Measurements from ENCODE around the gene CRACR2B.
A peak's percentile ranks its signal among the peaks of the same experiment; 100 is the strongest.

The CRACR2B gene

GRCh38 chr11:819129-819931 lies 8.4 kb upstream of the CRACR2B start:
- peaks cover 6% of the 10 kb centered on the region for H3K36me3 Mint-ChIP-seq (ENCODE audit: low read depth)
- H3K4me1 Mint-ChIP-seq: peaks cover 9% of the 10 kb centered on the region
- TF ChIP-seq, protein P1, sequence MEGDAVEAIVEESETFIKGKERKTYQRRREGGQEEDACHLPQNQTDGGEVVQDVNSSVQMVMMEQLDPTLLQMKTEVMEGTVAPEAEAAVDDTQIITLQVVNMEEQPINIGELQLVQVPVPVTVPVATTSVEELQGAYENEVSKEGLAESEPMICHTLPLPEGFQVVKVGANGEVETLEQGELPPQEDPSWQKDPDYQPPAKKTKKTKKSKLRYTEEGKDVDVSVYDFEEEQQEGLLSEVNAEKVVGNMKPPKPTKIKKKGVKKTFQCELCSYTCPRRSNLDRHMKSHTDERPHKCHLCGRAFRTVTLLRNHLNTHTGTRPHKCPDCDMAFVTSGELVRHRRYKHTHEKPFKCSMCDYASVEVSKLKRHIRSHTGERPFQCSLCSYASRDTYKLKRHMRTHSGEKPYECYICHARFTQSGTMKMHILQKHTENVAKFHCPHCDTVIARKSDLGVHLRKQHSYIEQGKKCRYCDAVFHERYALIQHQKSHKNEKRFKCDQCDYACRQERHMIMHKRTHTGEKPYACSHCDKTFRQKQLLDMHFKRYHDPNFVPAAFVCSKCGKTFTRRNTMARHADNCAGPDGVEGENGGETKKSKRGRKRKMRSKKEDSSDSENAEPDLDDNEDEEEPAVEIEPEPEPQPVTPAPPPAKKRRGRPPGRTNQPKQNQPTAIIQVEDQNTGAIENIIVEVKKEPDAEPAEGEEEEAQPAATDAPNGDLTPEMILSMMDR (IDR thresholded peaks at IDR 0.05): no peak
- peaks cover 3% of the 10 kb centered on the region for H3K27me3 Mint-ChIP-seq (ENCODE audit: low read depth, poor library complexity)
- peak overlapping the region; percentile 84 for H3K4me3 Mint-ChIP-seq
- no peak overlapping the region for H3K27ac Mint-ChIP-seq
- H3K9me3 Mint-ChIP-seq: no peaks in the 10 kb centered on the region
- peak; percentile 97 for DNase-seq

GRCh38 chr11:819943-820649 lies 7.6 kb upstream of the CRACR2B start:
- peak; percentile 80 for DNase-seq
- H3K4me3 Mint-ChIP-seq: peak overlapping the region; percentile 84

GRCh38 chr11:820655-821511 lies 6.8 kb upstream of the CRACR2B start:
- TF ChIP-seq, protein P1 (IDR thresholded peaks at IDR 0.05): no peak
- Mint-ChIP-seq H3K27ac (no peak overlapping the region), H3K4me3 (peak overlapping the region; percentile 84), H3K27me3 (ENCODE audit: low read depth, poor library complexity) (peaks cover 14% of the 10 kb centered on the region), H3K4me1 (peaks cover 9% of the 10 kb centered on the region), H3K36me3 (ENCODE audit: low read depth) (peaks cover 14% of the 10 kb centered on the region), H3K9me3 (no peaks in the 10 kb centered on the region)
- DNase-seq: no peak

More at GRCh38 chr11:819943-820649, 7.6 kb upstream of the CRACR2B start:
- no peak overlapping the region for H3K27ac Mint-ChIP-seq
- H3K27me3 Mint-ChIP-seq (ENCODE audit: low read depth, poor library complexity): peaks cover 7% of the 10 kb centered on the region
- peaks cover 9% of the 10 kb centered on the region for H3K4me1 Mint-ChIP-seq
- TF ChIP-seq, protein P1 (IDR thresholded peaks at IDR 0.05): no peak
- H3K36me3 Mint-ChIP-seq (ENCODE audit: low read depth): peaks cover 9% of the 10 kb centered on the region
- H3K9me3 Mint-ChIP-seq: no peaks in the 10 kb centered on the region

GRCh38 chr11:821512-822371 lies 6.0 kb upstream of the CRACR2B start:
- Mint-ChIP-seq H3K9me3 (no peaks in the 10 kb centered on the region), H3K36me3 (ENCODE audit: low read depth) (peaks cover 14% of the 10 kb centered on the region), H3K4me1 (peaks cover 9% of the 10 kb centered on the region), H3K27ac (no peak overlapping the region), H3K4me3 (peak overlapping the region; percentile 38), H3K27me3 (ENCODE audit: low read depth, poor library complexity) (peaks cover 22% of the 10 kb centered on the region)
- TF ChIP-seq, protein P1 (IDR thresholded peaks at IDR 0.05): no peak
- no peak for DNase-seq
